Kidney epithelial cell (primary cell): ENCODE results near the gene MKKS. TPM values are rescaled to one million over a fixed set of nuclear protein-coding genes. Genes with fewer than 3 reads are reported as not detected.

Experiments
- DNase-seq: peaks from one replicate; pipeline ENCODE4 v3.0.0-alpha.2; 2010; ENCODE audit warnings: low read depth
- H3K27me3 ChIP-seq: 2 replicates; pipeline ENCODE4 v1.6.0; 2011; ENCODE audit warnings: low read length; ENCODE audit not compliant: control insufficient read depth, insufficient read depth
- H3K36me3 ChIP-seq: 2 replicates; pipeline ENCODE4 v1.5.1; 2011; ENCODE audit warnings: low read length; ENCODE audit not compliant: control insufficient read depth, insufficient read depth
- H3K4me3 ChIP-seq: 2 replicates; pipeline ENCODE4 v1.5.1; 2011; ENCODE audit warnings: low read depth, mild to moderate bottlenecking, control low read depth, low read length
- total RNA-seq: library from RNA; depleted of rRNA; stranded (reverse); fragments of >200 nt; gene quantifications from 2 replicates; pipeline ENCODE4 v1.2.3, GENCODE V29; 2015
- TF ChIP-seq, protein P1 (sequence below): IDR thresholded peaks from 2 replicates; pipeline ENCODE4 v1.5.1; 2011; ENCODE audit warnings: mild to moderate bottlenecking, moderate library complexity, low read length, control low read depth, inconsistent platforms; ENCODE audit not compliant: insufficient read depth, poor library complexity, severe bottlenecking

The MKKS gene
- total RNA-seq, 1 donor from 2014 or later, result 16.8 TPM

DNA sequence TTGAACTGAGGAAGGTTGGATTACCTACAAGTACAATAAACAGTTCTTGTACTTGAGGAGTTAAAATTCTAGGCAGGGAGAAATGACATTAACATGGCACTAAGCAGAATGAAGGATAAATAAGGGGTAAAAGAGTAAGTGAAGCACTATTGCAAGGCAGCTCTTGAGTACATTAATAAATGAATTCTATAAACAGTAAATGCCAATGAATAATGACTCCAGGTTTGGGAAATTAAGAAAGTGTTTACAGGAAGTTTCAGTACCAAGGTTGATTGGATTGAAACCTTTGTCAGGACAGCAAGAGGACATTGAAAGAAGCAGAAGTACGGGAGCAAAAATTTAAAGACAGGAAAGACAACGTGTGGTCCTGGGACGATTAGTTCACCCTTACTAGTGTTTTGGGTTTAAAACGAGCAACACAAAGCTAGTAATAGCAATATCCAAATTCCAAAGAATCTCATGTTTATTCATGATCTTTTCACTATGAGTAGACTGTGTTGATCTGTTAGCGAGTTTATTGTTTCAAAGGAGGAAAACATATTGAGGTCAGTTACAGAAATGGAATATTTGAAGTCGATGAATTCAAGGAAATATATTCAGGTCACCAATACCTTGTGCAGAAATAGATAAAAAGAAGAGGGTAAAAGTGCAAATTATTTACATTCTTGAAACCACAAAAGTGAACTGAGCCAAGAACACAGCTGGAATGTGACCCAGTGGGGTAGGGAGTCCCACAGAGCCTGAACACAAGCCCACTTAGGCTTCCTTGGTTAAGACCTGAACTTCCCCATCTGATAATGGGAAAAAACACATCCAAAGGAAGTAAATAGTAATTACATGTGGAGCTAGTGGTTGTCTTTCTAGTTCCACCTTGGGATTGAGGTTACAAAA is 80.8 kb downstream of the MKKS start:
- no peak for DNase-seq
- TF ChIP-seq, protein P1, sequence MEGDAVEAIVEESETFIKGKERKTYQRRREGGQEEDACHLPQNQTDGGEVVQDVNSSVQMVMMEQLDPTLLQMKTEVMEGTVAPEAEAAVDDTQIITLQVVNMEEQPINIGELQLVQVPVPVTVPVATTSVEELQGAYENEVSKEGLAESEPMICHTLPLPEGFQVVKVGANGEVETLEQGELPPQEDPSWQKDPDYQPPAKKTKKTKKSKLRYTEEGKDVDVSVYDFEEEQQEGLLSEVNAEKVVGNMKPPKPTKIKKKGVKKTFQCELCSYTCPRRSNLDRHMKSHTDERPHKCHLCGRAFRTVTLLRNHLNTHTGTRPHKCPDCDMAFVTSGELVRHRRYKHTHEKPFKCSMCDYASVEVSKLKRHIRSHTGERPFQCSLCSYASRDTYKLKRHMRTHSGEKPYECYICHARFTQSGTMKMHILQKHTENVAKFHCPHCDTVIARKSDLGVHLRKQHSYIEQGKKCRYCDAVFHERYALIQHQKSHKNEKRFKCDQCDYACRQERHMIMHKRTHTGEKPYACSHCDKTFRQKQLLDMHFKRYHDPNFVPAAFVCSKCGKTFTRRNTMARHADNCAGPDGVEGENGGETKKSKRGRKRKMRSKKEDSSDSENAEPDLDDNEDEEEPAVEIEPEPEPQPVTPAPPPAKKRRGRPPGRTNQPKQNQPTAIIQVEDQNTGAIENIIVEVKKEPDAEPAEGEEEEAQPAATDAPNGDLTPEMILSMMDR, result no peak

More for the DNA sequence above, 80.8 kb downstream of the MKKS start:
- Histone ChIP-seq H3K4me3 (no peak overlapping the region), H3K36me3 (no peaks in the 10 kb centered on the region), H3K27me3 (no peaks in the 10 kb centered on the region)

Other genes starting within 250 kb of the MKKS start
- 0.62 and 1.0 TPM in 2 replicates for gene SNAP25, start 215.4 kb downstream of the MKKS start, total RNA-seq
- gene SLX4IP, start 1.1 kb upstream of the MKKS start, total RNA-seq, result 5.8 TPM in 2 replicates
- gene JAG1, start 239.8 kb upstream of the MKKS start, total RNA-seq, result 132 and 150 TPM in 2 replicates